KOPT-K1 (cell line): Measurements from ENCODE around the gene TTLL11.
"Not testable (repeated sequence)": the region's sequence is repeated elsewhere in the genome, so short reads cannot be mapped to it uniquely, and the experiment has no call there.

ENCODE experiments used
- H3K27ac ChIP-seq: fragments of 200-600 bp; sonication (generic); 2 replicates; pipeline ENCODE4 v1.5.1; 2016; ENCODE audit warnings: antibody characterized with exemption, mild to moderate bottlenecking, low read depth, low read length; ENCODE audit not compliant: poor library complexity, severe bottlenecking
- H3K36me3 ChIP-seq: fragments of 200-600 bp; sonication (generic); 2 replicates; pipeline ENCODE4 v1.5.1; 2017; ENCODE audit warnings: antibody characterized with exemption, mild to moderate bottlenecking, low read length, moderate library complexity; ENCODE audit not compliant: insufficient read depth
- H3K9me3 ChIP-seq: fragments of 200-600 bp; sonication (generic); 2 replicates; pipeline ENCODE4 v1.5.1; 2017; ENCODE audit warnings: antibody characterized with exemption, low read length, mild to moderate bottlenecking; ENCODE audit not compliant: insufficient read depth, poor library complexity, severe bottlenecking

TTLL11 gene

DNA sequence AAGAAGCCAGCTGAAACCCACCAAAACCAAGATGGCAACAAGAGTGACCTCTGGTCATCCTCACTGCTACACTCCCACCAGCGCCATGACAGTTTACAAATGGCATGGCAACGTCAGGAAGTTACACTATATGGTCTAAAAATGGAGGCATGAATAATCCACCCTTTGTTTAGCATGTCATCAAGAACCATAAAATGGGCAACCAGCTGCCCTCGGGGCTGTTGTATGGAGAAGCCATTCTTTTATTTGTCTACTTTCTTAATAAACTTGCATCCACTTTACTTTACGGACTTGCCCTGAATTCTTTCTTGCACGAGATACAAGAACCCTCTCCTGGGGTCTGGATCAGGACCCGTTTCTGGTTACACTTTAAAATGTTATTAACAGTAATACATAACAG is 92.6 kb downstream of the TTLL11 start:
- H3K27ac ChIP-seq, H3K9me3 ChIP-seq, H3K36me3 ChIP-seq: not testable (repeated sequence)

DNA sequence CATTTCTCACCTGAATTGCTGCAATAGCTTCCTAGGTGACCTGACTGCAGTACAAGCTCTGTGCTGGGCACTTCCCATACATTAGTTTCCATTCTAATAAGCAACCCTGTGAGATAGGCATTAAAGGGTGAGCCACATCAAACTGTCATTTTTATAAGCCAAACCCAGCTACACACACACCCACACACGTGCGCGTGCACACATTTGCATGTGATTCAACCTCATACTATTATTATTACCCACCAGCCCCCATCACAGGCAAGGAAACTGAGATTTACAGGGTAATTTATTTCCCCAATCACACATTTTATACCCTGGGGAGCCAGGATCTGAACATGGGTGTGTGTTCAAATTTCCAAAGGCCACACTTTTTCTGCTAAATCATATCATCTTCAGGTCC is 93.6 kb downstream of the TTLL11 start:
- no peaks in the 10 kb centered on the region for H3K9me3 ChIP-seq
- no peaks in the 10 kb centered on the region for H3K36me3 ChIP-seq

GRCh38 chr9:121998513-121999049 is 94.5 kb downstream of the TTLL11 start:
- no peaks in the 10 kb centered on the region for H3K36me3 ChIP-seq
- H3K9me3 ChIP-seq = no peaks in the 10 kb centered on the region
- H3K27ac ChIP-seq = no peak overlapping the region

More for the DNA sequence above, 93.6 kb downstream of the TTLL11 start:
- H3K27ac ChIP-seq = no peak overlapping the region

DNA sequence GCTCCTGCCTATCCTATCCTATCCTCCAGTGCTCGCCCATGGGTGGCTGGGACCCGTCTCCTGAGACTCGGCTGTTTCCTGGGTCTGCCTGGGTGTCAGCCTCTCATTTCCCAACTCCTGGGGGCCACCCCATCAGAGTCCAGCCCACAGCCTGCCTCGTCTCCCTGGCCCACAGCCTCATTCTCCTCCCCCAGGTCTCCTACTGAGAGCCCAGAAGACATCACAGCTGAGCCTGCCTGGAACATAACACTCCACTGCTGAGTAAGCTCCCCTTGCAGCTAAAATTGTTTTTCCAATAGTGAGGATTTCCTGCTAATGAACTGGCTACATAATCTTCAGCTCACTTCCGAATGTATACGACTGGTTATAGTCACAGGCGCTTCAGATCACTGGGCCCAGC is 95.3 kb downstream of the TTLL11 start:
- Histone ChIP-seq H3K36me3 (no peaks in the 10 kb centered on the region), H3K9me3 (no peaks in the 10 kb centered on the region), H3K27ac (no peak overlapping the region)

DNA sequence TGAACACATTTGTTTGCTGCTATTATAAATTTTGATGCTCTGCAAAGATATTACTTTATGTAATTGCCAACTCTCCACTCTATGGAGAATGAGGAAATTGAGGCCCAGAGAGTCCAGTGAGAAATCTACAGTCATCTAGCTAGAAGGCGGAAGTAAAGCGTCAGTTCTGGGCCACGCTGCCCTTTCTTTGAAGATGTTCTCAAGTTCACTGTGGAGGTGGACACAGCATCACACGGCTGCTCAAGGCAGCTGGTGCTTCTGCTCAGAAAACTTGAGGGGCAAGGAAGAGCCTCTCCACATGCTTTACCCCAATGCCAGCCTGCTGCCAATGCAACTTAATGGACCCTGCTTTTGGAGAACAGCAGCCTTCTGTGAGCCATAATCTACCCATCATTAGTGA is 96.3 kb downstream of the TTLL11 start:
- H3K27ac ChIP-seq = no peak overlapping the region
- H3K36me3 ChIP-seq = no peaks in the 10 kb centered on the region
- no peaks in the 10 kb centered on the region for H3K9me3 ChIP-seq

GRCh38 chr9:121995997-121996396 is 97.1 kb downstream of the TTLL11 start:
- Histone ChIP-seq H3K27ac (no peak overlapping the region), H3K36me3 (no peaks in the 10 kb centered on the region), H3K9me3 (no peaks in the 10 kb centered on the region)

DNA sequence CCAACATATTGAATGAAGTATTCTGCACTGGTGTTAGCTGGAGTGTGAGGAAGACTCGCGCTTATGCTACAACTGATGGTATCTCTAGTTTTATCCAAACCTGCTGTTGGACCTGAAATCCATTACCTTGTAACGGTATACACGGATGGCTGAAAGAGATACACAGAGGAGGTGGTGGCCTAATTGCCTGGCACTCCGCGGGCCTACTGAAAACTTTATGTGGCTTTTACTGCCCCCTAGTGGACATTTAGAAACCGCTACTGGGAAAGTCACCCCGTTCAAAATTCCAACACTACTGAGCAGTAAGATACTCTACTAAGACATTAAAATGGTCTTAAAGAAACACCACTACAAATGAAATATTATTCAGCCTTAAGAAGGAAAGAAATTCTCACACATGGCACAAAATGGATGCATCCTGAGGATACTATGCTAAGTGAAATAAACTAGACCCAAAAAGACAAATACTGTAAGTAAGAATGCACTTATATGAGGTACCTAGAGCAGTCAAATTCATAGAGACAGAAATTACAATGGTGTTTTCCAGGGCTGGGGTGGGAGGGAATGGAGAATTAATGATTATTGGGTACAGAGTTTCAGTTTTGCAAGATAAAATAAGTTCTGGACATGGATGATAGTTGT is 100.4 kb downstream of the TTLL11 start:
- Histone ChIP-seq H3K9me3 (no peaks in the 10 kb centered on the region), H3K36me3 (no peaks in the 10 kb centered on the region), H3K27ac (no peak overlapping the region)

- Histone ChIP-seq H3K27ac (no peak overlapping the region), H3K9me3 (no peaks in the 10 kb centered on the region), H3K36me3 (no peaks in the 10 kb centered on the region)
These were observed 101.8 kb downstream of the TTLL11 start for GRCh38 chr9:121991307-121991661.

- no peak overlapping the region for H3K27ac ChIP-seq
- H3K9me3 ChIP-seq = no peaks in the 10 kb centered on the region
- no peaks in the 10 kb centered on the region for H3K36me3 ChIP-seq
These were observed 102.4 kb downstream of the TTLL11 start for GRCh38 chr9:121990600-121991306.

DNA sequence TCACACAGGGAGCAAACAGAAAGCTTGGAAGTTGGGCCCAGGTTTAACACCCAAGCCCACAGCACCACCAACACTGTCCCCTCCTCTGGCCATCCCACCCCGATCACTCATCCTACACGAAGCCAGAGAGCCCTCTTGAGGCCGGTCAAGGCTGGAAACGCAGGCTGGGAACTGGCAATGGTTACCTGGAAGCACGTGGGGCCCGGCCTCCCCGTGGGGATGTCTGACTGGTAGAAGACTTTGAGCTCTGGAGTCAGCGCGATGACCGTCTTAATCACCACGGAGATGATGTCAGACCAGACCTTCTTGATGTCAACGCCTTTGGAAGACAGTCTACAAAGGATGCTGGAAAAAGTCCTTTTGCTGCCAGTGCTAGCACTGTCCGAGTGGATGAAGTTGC is 104.1 kb downstream of the TTLL11 start:
- H3K9me3 ChIP-seq = no peaks in the 10 kb centered on the region
- H3K36me3 ChIP-seq = no peaks in the 10 kb centered on the region
- no peak overlapping the region for H3K27ac ChIP-seq

GRCh38 chr9:121987314-121987713 is 105.8 kb downstream of the TTLL11 start:
- no peak overlapping the region for H3K27ac ChIP-seq
- no peaks in the 10 kb centered on the region for H3K9me3 ChIP-seq
- no peaks in the 10 kb centered on the region for H3K36me3 ChIP-seq

DNA sequence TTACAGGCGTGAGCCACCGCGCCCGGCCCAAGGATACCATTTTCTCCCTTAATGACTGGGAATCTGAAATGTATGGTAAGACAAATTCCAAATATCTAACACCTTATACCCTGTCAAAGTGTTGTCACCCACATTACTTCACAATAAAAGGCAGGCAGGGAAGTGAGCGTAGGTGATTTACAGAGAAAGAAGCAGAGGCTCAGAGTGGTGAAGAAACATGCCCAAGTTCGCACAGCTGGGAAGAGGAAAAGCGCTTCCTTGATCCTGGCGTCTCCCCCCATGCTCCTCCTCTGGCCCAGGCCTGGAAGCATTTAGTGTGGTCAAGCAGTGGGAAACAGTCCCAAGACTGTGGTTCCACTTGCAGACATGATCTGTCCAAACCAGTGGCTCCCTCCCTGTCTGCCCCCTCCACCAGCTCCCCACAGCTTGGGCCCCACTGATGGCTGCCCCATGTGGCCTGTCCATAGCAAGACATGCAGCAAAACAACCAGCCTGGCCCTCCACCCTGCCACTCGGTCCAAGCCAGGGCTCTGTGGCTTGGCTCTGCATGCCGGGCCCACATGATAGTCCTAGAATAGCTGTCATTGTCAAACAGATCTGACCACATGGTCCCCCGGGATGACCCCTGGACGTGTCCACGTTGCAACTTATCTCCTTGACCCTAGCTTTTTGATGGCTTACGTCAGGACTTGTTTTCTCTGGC is 107.2 kb downstream of the TTLL11 start:
- Histone ChIP-seq H3K27ac (no peak overlapping the region), H3K36me3 (no peaks in the 10 kb centered on the region), H3K9me3 (no peaks in the 10 kb centered on the region)

DNA sequence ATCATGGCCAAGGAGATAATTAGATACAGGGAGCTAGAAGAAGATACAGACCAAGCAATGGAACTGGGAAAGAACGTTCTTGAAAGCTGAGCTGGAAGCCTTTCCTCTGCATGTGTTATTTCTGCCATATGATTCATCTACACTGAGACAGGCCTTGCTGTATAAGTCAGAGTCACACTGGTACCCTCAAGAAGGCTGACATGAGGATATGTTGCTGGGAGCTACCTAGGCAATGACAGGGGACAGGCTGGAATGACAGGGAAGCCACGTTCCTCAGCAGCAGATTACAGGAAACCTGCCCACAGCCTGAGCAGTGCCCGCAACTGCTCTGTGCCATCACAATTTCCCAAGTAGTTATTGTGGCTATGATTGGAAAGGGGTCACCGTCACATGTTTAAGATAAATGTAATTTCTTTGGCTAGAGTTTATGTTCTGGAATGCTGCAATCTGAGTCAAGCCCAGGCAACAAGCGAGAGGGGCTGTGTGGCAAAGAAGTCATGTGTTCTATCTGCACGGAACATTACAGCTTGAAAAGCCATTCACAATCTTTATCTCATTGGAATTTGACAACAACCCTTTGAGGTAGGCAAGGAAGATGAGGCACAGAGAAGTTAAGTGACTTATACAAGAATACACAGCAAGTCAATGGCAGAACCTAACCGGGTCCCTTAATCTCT is 108.2 kb downstream of the TTLL11 start:
- H3K36me3 ChIP-seq = no peaks in the 10 kb centered on the region
- no peak overlapping the region for H3K27ac ChIP-seq
- no peaks in the 10 kb centered on the region for H3K9me3 ChIP-seq

DNA sequence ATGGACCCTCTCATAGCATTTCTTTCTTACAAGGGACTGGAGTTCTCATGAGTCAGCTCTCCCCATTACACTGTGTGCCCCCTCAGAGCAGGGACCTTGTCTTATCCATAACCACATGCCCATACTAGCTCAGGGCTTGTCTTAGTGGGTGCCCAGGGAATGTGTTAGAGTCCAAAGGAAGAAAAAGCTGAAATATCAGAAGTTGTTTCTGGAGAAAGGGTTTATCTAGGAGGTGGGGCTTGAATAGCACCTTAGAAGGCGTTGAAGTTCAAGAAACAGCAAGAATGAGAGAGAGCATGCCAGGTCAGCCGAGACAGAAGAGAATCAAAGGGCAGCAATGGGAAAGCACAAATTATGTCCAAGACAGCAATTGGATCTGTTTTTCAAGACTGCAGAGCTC is 109.4 kb downstream of the TTLL11 start:
- Histone ChIP-seq H3K9me3 (no peaks in the 10 kb centered on the region), H3K36me3 (no peaks in the 10 kb centered on the region), H3K27ac (no peak overlapping the region)
